GM21381 (cell line): ENCODE results near the gene G3BP2.
A peak's percentile ranks its signal among the peaks of the same experiment; 100 is the strongest.
"Not testable (repeated sequence)": the region's sequence is repeated elsewhere in the genome, so short reads cannot be mapped to it uniquely, and the experiment has no call there.

Source experiments
- ATAC-seq: cut with Tn5 transposase; IDR thresholded peaks from one replicate; pipeline ENCODE4 v1.9.1; 2021; ENCODE audit warnings: mild to moderate bottlenecking, moderate library complexity; ENCODE audit not compliant: unreplicated experiment

G3BP2 gene

DNA sequence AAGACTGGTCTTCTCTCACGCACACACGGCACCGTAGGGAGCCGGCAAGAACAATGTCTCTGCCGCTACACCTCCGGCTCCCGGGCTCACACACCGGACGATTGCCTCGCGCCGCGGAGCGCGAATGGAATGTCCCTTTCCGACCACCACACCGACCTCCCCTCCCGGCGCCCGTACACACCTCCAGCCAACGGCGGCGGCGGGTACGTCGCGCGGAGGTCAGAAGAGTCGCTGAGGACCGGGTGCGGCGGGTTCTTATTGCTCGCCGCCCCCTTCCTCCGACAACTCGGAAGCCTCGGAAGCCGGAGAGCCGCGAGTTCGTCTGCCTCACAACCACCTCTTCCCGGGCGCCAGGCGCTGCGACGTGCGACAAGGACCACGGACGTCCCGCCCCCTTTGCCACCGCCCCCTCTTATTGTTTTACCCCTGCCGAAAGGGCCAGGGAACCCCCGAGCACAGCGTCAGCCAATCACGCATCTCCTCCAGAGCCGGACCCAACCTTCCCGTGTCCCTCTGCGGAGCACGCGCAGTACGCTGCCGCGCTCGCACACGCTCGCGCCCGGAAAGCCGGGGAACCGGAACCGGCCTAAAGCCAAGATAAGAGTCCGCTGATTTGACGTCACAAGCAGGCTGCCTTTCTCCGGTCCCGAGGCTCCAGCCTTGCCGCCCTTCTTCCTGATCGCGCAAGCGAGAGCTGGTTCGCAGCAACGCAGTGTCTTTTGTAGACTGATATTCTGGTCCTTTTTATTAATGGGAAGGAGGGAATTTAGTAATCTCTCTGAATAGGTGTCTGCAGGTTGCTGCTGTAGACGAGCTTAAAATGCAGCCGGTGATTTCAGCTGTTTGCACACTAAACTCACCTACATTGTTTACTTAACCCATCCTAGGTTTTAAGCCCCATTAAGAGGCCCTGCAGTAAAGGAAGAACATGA, at the start of gene G3BP2:
TSS of gene G3BP2 (minus strand) at position 385 of the 932 bp plus-strand sequence. CDS start 11,386 bp downstream, outside the sequence.
- peak; percentile 92 for ATAC-seq

DNA sequence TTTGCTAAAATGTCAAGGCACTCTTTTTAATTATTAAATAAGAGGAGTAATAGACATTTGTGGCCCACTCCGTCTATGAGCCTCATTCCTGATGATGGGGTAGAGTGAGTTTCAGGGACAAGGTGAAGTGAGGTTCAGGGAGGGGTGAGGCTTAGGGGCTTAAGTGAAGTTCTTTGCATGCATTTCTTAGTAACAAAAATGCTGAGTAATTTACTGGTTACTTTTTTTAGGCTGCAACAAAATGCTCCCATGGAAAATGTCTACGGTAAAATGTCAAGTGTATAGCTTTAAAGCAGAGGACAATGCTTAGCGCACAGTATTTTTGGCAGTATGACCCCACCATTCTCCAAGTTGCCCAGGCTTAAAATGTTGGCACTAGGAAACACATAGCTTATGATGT, 49.2 kb upstream of the G3BP2 start:
- ATAC-seq: no peak

DNA sequence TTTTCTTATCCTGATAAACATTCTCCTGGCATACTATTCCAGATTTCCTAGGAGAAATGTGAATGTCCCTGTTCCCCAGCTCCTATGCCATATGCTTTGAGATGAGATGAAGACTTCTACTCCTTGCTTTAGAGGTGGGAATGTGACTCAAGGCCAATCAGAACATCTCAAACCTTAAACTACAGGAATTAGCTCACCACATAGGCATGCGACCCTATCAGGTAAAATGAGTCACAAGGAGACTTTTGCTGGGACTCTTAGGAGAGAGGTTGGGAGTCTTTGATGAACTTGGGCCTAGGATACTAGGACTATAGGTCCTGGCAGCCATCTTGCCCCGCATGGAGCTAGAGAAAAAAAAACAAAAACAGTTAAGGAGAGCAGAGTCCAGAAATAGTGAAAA, 45.3 kb upstream of the G3BP2 start:
- ATAC-seq: no peak

DNA sequence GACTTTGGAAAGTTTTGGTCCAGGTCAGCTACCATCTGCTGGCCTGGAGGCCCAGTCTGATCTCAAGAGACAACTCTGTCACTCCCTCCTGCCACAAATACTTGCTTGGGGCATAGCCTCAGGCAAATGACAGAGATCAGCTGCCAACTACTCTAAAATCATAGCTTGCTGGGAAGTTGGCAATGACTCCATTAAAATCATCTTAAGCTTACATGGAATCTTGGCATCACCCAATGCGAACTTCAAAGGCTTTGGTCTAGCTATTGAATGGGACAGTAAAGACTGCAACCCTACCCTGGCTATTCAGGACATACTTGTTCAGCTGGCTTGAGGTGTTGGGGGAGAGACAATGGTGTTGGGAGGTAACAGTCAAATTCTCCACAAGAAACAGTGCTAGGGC, 44.2 kb upstream of the G3BP2 start:
- ATAC-seq: no peak

DNA sequence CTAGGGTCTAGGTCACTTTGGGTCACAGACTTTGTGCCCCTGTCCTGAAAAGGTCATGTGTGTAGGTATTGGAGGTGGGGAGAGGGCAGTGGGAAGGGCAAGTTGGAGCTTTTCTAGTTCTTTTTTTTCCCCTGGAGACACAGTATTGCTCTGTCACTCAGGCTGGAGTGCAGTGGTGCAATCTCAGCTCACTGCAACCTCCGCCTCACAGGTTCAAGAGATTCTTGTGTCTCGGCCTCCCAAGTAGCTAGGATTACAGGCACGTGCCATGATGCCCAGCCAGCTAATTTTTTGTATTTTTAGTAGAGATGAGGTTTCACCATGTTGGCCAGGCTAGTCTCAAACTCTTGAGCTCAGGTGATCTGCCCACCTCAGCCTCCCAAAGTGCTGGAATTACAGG, 42.8 kb upstream of the G3BP2 start:
- not testable (repeated sequence) for ATAC-seq

DNA sequence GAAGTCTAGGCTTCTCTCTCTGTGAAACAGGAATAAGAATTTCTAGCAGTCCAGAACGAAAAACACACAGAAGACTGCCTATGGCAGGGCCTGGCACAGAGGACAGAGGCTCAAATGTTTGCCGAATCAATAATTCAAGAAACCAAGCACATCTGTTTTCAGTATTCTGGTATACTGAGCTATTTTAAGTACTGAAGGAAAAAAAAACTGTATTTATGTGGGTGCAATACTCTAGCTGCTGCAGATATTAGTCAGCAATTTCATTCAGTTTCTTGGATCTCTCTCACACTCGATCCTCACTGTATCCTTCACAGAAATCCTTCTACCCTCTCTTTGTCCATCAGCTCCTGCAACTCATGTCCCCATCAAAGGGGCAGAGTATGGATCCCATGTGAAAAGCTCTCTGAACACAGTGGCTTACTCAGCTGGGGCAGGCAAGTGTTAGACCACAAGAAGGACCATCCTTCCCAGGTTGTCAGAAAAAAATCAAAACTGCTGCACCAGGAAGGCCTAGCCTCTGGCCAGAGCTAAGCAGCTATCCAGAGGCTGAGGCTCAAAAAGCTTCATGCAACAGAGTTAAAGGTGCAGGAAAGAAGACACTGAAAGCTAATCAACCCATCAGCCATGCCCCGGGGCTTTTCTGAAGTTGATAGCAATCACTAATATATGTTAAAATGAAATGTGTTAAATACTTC, 42.0 kb upstream of the G3BP2 start:
- ATAC-seq: no peak

DNA sequence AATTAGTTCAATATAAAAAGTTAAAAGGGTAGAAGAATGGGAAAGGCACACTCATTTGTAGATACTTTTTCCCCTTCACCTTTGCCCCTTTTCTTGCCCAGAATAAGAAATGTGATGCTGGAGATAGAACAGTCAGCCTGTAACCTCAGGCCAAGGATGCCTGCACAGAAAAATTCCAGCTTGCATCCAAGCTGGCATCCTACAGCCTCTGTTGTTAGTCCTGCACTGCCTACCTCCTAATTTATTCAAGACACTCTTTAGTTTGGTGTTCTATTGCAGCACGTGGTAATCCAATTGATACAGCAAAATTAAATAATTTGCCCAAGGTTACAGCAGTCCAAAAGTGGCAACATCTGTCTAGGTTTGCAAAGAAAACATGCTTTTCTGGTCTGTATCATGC, 41.5 kb upstream of the G3BP2 start:
- no peak for ATAC-seq

DNA sequence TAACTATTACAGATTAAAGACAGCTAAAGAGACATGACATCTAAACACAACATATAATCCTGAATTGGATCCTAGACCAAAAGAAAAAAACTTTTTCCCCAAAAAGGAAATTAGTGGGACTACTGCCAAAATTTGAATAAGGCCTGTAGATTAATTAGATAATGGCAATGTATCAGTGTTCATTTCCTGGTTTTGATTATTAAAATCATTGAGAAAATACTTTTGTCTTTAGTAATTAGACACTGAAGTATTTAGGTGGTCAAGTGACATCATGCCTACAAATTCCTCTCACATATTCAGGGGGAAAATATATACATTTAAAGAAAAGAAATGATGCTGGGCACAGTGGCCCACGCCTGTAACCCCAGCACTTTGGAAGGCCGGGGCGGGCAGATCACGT, 40.8 kb upstream of the G3BP2 start:
- ATAC-seq: no peak

DNA sequence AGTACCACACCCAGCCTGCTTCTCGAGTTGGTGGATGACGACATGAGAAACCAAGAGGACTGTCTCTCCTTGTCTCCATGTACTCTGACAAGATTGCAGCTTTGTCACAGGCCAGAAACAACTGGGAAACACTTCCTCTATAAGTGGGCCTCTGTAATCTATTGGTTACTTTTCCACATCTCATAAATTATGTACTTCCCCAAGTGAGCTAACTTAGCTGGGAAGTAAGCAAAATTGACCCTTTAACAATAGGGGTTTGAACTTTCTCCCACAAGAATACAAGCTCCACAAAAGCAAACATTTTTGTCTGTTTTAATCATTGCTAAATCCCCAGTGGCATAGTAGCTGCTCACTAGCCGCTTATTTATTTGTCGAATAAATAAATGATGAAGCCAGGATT, 37.0 kb upstream of the G3BP2 start:
- ATAC-seq: no peak

DNA sequence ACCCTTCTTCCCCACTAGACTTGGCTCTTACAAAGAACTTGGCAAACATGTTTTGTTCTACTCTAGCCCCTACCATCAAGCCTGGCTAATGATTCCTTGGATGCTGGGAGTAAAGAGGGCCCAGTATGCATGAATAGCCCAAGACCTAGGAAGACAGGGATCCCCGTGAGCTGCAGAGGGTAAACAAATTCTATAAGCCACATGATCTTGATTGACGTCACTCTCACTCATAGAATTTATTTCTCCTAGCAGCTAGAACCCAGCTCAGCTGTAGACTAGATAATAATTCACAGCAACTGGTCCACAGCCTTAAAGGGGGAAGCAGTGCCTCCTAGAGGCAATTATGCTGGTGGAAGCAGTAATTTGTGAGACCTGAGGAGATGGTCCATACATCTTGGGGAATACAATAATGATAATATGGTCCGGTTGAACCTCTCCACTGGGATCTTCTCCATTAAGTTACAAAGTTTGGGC, 35.0 kb upstream of the G3BP2 start:
- no peak for ATAC-seq

DNA sequence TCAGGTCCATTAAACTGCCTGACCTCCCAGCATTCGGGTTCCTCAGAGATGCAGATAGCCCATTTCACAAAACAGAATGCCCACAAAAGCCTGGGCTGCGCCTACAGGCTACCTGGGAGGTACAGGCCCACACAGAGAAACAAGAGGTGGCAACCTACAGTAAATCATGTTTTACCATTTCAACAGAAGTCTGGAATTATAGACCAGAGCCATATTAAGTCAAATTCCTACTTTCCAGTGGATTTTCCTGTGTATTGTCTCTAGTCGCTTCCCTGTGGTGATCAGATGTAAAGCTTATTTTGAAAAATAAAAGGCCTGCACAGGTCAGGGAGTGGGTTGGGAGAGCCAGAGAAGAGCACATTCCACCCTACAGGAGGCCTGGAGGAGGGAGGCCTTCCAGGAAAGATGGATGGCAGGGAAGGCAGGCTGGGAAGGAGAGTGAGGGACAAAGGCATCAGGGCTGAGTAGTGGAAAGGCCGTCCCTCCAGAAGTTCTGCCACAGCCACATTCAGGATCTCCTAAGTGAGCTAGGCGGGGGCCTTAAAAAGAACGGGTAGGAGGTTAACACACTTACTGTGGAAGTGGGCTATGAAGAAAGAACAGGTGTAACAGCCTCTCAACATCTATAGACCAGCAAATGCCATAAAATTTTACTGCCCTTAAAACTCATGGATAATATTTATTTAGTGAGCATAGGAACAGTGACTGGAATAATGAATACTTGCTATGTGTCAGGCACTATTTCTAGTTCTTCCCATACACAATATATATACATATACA, 32.2 kb upstream of the G3BP2 start:
- no peak for ATAC-seq

DNA sequence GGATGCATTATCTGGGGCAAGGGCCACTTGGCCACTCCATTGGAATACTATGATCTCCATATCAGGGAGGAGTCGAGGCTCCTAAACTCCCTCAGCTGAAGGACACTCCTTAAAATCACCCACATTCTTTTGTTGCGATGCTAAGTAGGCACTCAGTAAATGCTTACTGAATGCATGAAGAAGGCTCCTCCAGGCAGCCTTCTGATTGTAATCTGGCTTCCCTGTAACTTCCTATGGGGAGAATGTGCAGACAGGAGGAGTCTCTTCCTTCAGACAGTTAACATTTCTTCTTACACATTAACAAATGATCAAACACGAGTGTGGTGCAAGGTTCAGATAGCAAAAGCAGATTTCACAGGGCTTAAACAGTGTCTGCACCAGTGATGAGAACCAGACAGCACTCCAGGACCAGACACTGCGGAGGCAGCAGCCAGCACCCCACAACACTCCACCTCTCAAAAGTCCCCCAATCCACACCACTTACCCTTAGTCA, 29.8 kb upstream of the G3BP2 start:
- ATAC-seq: no peak

DNA sequence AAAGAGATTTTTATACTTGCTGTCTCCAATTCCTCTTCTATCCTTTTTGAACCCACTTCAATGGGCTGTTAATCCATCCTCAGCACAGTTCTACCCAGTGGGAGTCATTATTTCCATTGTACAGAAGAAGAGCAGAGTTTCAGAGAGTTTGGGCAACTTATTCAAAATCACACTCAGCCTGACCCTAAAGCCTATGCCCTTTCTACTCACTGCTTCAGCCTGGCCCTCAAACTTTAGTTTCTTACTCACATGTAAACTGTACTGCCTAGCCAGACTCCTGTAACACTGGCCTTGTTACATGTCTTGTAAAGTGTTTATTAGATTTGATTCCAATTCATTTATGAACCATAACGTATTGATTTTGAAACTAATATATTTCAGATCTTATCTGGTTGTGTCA, 26.1 kb upstream of the G3BP2 start:
- ATAC-seq: peak; percentile 10

DNA sequence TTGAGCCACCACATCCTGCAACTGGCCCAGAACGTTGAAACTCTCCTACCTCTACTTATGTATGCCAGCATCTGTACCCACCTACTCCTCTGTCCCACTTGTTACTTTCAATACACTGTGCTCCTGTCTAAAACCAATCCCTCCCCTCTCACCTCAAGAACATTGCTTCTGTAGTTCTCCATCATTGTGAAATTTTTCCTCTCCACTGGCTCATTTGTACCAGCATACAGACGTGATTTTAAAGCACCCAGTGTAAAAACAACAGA, 25.7 kb upstream of the G3BP2 start:
- ATAC-seq: peak; percentile 48

DNA sequence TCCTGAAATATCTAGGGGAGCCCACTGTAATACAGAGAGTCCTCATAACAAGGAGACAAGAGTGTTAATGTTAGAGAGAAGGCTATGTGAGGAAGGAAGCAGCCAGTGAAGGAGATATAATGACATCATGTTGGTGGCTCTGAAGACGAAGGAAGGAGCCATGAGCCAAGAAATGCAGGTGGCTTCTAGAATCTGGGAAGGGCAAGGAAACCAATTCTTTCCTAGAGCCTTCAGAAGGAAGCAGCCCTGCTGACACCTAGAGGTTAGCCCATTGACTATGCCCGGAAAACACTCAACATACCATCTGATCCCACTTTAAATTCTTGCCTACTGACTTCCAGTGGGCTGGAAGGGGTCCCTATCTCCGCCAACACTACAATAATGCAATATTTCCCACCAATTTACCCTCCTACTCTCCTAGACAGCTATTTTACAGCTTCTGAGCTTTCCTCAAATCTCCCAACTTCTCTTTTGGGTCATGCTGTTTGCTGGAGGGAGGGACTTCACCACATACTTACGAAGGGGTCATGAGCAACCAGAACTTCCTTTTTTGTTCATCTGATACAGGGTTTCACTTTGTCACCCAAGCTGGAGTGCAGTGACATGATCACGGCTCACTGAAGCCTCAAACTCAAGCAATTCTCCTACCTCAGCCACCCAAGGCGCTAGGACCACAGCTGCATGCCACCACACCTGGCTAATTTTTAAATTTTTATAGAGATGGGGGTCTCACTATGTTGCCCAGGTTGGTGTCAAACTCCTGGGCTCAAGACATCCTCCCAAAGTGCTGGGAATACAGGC, 25.2 kb upstream of the G3BP2 start:
- ATAC-seq: peak; percentile 92

DNA sequence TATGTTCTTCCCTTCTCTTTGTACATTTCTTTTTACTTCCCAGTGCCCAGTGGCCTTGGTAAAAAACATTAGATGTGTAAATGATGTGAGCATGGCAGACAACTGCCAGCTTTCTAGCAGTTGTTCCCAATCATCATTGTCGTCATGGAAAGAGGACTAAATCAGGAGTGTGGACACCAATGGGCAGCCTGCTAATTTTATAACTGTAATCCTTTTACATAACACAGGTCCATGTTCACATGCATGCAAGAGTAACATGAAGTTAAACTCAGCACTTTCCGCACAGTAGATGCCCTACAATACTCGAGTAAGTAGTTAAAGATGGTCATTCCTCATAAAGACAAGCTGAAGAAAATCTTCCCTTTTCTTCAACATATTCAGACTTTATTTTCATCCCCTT, 23.4 kb upstream of the G3BP2 start:
- no peak for ATAC-seq

DNA sequence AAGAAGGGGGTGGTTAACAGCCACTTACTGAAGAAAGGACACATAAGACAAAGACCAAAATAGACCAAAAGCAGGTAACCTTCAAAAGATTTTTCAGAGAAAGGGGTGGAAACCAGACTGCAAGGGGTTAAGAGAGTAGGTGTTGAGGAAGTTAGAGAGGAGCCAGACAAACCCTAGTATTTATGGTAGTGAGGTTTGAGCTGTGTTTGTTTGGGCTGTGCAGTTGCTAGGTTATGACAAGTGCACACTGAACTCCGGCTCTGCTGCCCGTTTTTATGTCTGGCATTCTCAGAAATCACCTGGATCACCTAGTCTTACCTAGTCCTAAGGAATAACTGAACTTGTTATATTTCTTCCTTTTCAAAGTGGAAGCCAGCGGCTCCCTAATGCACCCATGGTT, 22.9 kb upstream of the G3BP2 start:
- no peak for ATAC-seq

DNA sequence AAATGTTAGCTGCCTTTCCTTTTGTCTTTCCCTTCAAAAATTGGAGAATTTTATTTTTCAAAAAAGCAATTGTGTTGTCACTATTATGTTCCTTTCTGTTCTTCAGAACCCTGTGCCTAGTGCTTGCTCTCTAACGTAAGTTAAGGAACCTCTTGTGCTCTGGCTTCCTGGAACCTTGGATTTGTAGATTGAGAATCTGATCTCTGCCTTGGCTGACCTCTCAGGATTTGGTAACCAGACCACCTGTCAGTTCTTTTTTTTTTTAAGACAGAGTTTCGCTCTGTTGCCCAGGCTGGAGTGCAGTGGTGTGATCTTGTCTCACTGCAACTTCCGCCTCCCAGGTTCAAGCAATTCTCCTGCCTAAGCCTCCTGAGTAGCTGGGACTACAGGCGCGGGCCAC, 18.9 kb upstream of the G3BP2 start:
- ATAC-seq: not testable (repeated sequence)

DNA sequence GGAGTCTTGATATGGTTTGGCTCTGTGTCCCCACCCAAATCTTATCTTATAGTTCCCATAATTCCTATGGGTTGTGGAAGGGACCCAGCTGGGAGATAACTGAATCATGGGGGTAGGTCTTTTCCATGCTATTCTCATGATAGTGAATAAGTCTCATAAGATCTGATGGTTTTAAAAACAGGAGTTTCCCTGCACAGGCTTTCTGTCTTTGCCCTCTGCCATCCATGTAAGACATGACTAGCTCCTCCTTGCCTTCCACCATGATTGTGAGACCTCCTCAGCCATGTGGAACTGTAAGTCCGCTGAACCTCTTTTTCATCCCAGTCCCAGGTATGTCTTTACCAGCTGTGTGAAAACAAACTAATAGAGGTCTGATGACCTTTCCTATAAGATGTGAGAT, 13.9 kb upstream of the G3BP2 start:
- not testable (repeated sequence) for ATAC-seq

DNA sequence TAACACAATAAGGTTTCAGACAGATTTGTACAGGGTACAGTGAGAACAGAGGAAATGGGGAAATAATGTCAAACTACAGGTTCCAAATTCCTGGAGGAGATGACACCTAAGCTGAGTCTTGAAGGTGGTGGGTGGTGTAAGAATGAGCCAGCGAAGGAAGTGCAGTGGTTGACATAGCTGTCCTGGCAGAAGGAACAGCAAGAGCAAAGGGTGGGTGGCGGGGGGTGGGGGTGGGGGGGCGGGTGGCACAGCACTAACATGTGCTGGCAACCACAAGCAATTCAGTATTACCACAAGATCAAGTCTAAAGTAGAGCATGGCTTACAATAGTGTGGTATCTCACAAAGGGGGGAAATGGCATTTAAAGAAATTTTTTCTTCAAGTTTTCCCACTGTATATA, 13.1 kb upstream of the G3BP2 start:
- ATAC-seq: no peak
